ENCODE measurements around the gene PRRX2.

The PRRX2 gene

GRCh38 chr9:129712634-129713401 lies 47.4 kb downstream of the PRRX2 start:
- H3K27ac ChIP-seq, result peak overlapping the region; percentile 95
- no peak for TF ChIP-seq CTCF (conservative IDR thresholded peaks at IDR 0.05)

- peak overlapping the region; percentile 95 for H3K27ac ChIP-seq
- TF ChIP-seq CTCF (conservative IDR thresholded peaks at IDR 0.05), result no peak
Measured at GRCh38 chr9:129713402-129713679, 47.9 kb downstream of the PRRX2 start.

- peak overlapping the region; percentile 95; the same call in 1 of the 2 replicates for H3K27ac ChIP-seq
- no peak for TF ChIP-seq CTCF (conservative IDR thresholded peaks at IDR 0.05)
Measured at GRCh38 chr9:129714511-129715061, 49.1 kb downstream of the PRRX2 start.

GRCh38 chr9:129716091-129716490 lies 50.6 kb downstream of the PRRX2 start:
- no peak for TF ChIP-seq CTCF (conservative IDR thresholded peaks at IDR 0.05)
- H3K27ac ChIP-seq, result no peak overlapping the region

GRCh38 chr9:129717991-129718390 lies 52.5 kb downstream of the PRRX2 start:
- no peak for TF ChIP-seq CTCF (conservative IDR thresholded peaks at IDR 0.05)
- no peak overlapping the region for H3K27ac ChIP-seq

GRCh38 chr9:129718647-129719046 lies 53.2 kb downstream of the PRRX2 start:
- H3K27ac ChIP-seq, result no peak overlapping the region
- TF ChIP-seq CTCF (conservative IDR thresholded peaks at IDR 0.05), result no peak

GRCh38 chr9:129719135-129719534 lies 53.7 kb downstream of the PRRX2 start:
- TF ChIP-seq CTCF (conservative IDR thresholded peaks at IDR 0.05), result no peak
- H3K27ac ChIP-seq, result no peak overlapping the region

All from VCaP (cell line).